Hepatocyte (in vitro differentiated cells): ENCODE measurements around the gene POLE4.

Source experiments
- EZH2 ChIP-seq: fragments of 200-600 bp; sonication (generic); IDR thresholded peaks from 2 replicates; pipeline ENCODE4 v1.6.1; 2016; ENCODE audit warnings: antibody characterized with exemption, mild to moderate bottlenecking, borderline replicate concordance
- TF ChIP-seq, protein P1 (sequence below): fragments of 200-600 bp; sonication (generic); IDR thresholded peaks from 2 replicates; pipeline ENCODE4 v1.5.1; 2016; ENCODE audit warnings: antibody characterized with exemption, mild to moderate bottlenecking; ENCODE audit not compliant: poor library complexity

DNA sequence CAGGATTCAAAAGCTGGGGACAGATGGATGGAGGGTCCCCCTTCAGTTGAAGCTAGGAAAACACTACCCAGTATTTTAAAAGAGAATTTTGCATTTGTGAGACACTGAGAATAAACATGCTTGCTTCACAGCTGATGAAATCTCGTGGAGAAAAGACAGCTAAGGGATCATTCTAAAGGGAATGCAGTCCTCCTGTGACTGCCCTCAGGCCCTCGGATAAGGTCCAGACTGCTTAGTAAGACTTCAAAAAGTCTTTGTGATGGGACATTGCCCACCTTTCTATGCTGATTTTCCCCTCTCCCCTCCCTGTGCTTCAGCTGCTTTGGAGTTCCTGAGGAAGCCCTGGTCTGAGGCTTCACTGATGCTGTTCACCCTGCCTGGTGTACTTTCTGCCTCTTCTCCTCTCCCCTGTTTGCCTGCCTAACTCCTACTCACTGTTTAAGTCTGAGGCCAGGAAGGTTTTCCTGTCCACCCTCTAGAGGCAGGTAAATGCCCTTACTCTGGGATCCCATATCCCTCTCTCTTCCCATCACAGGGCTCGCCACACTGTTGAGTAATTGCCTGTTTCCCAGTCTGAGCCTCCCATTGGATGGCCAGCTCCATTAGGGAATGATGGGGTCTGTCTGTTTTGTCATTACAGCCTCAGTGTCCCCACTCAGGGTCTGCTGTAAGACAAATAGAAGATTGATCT is 26.6 kb downstream of the POLE4 start:
- TF ChIP-seq EZH2 = no peak
- TF ChIP-seq, protein P1, sequence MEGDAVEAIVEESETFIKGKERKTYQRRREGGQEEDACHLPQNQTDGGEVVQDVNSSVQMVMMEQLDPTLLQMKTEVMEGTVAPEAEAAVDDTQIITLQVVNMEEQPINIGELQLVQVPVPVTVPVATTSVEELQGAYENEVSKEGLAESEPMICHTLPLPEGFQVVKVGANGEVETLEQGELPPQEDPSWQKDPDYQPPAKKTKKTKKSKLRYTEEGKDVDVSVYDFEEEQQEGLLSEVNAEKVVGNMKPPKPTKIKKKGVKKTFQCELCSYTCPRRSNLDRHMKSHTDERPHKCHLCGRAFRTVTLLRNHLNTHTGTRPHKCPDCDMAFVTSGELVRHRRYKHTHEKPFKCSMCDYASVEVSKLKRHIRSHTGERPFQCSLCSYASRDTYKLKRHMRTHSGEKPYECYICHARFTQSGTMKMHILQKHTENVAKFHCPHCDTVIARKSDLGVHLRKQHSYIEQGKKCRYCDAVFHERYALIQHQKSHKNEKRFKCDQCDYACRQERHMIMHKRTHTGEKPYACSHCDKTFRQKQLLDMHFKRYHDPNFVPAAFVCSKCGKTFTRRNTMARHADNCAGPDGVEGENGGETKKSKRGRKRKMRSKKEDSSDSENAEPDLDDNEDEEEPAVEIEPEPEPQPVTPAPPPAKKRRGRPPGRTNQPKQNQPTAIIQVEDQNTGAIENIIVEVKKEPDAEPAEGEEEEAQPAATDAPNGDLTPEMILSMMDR = no peak
